Coronary artery (tissue), 2 donors: ENCODE data around the gene EPHB2.

Experiments
- DNase-seq: peaks from one replicate; pipeline ENCODE4 v3.0.0-alpha.2; 2017; ENCODE audit warnings: low spot score
- H3K27ac ChIP-seq, 2 donors: fragments of 200-600 bp; sonication (generic); one replicate each; pipeline ENCODE4 v1.5.1; 2016 to 2019
- H3K4me3 ChIP-seq: fragments of 200-600 bp; sonication (generic); 2 replicates; pipeline ENCODE4 v1.5.1; 2016; ENCODE audit warnings: mild to moderate bottlenecking, moderate library complexity
- TF ChIP-seq, protein P1 (sequence below): fragments of 200-600 bp; sonication (generic); IDR thresholded peaks from one replicate; pipeline ENCODE4 v1.5.1; 2019; ENCODE audit warnings: antibody characterized with exemption

Gene EPHB2

DNA sequence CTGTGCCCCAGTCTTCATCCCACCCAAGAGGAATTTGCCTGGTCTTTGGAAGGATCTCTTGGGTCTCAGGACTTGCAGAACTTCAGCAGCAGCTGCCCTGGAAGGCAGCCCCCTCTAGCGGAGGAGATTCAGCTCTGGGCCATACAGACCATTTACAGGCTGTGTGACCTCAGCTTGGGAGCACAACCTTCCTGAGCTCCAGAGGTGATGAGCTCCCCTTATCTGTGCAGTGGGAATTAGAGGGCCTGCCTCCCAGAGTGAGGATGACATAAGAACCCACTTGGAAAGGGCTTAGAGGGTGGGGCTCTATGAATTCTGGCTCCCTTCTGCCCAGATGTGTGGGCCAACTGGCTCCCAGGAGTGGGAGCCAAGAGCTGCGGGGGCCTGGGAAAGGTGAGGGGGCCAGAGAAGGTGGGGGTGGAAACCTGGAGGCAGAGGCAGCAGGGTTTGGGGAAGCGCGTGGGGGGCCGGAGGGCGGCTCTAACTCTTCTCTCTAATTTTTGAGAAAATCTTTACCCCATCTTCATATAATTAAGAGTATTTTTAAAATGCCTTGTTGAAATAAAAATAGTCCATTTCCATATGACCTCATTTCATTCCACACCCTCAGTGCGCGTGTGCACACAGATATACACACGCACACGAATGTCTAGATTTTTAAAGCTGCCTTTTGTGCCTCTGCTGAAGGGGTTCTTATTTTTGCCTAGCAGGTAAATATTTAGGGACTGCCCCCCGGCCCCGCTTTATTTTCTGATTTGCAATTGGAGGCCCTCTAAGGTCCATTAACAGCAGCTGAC, 21.5 kb downstream of the EPHB2 start:
- no peak for DNase-seq
- no peak overlapping the region for H3K27ac ChIP-seq
- H3K4me3 ChIP-seq: no peak overlapping the region
- TF ChIP-seq, protein P1, sequence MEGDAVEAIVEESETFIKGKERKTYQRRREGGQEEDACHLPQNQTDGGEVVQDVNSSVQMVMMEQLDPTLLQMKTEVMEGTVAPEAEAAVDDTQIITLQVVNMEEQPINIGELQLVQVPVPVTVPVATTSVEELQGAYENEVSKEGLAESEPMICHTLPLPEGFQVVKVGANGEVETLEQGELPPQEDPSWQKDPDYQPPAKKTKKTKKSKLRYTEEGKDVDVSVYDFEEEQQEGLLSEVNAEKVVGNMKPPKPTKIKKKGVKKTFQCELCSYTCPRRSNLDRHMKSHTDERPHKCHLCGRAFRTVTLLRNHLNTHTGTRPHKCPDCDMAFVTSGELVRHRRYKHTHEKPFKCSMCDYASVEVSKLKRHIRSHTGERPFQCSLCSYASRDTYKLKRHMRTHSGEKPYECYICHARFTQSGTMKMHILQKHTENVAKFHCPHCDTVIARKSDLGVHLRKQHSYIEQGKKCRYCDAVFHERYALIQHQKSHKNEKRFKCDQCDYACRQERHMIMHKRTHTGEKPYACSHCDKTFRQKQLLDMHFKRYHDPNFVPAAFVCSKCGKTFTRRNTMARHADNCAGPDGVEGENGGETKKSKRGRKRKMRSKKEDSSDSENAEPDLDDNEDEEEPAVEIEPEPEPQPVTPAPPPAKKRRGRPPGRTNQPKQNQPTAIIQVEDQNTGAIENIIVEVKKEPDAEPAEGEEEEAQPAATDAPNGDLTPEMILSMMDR: no peak

DNA sequence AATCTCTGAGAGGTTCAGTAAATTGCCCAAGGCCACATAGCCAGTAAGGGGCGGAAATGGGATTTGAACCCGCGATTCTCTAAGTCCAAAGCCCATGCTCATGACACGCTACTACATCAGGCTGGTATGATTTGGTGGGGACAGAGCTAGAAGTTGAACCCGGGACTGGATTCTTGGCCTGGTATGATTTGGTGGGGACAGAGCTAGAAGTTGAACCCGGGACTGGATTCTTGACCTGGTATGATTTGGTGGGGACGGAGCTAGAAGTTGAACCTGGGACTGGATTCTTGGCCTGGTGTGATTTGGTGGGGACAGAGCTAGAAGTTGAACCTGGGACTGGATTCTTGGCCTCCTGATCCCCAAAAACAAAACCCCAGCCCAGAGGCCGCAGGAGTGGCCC, 23.0 kb downstream of the EPHB2 start:
- DNase-seq: no peak
- Histone ChIP-seq H3K4me3 (no peak overlapping the region), H3K27ac (no peak overlapping the region)
- TF ChIP-seq, protein P1: no peak

DNA sequence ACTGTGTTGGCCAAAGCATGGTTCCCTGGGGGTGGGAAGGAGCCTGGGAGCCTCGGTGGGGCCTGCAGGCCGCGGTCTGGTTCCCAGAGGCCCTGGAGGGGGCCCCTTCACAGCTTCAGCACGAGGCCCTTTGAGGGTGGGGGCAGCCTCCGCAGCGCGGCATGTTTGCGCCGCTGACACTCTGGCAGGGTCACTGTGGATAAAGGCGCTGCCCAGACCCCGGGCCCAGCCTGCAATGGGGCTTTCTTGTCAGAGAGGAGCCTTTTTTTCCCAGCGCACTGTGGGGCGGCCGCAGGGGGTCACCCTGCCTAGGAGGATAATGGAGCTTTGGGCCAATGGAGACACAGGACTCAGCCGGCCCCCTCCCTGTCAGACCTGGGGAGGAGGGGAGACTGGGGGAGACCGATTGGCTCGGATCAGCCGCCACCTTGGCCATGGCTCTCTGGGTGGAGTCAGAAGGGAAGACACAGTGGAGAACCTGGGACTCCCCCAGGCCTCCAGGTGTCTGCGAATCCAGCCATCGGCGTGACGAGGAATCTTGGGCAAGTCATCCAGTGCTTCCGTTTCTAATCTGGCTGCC, 26.0 kb downstream of the EPHB2 start:
- TF ChIP-seq, protein P1: no peak
- H3K4me3 ChIP-seq: no peak overlapping the region
- DNase-seq: no peak
- H3K27ac ChIP-seq: no peak overlapping the region

DNA sequence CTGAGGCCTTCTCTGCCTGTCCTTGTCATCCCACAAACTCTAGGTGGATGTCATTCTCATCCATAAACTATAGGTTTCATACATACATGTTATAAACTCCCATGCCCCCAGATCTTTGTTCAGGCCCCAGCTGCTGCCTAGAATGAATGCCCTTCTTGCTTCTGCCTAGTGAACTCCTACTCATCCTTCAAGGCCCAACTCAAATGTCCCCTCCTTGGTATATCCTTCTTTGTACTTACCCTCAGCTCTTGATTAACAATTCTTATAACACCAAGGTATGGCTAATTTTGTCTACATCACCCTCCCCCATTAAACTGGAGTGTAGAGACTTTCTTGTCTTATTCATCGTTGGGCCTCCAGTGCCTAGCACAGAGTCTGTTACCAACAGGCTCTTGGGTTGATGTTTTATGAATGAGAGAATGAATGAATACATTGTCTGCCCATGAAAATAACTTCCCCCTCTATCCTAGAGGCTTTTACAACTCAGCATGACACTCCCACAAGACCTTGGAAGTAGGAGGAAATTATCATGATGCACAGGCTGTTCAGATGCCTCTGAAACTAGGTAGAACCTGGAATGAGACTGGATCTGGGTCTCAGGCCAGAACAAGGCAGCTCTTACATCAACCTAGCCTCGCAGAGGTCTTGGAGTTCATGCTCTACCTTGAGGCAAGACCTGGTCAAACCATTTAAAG, 26.9 kb downstream of the EPHB2 start:
- Histone ChIP-seq H3K4me3 (no peak overlapping the region), H3K27ac (no peak overlapping the region)
- DNase-seq: no peak
- TF ChIP-seq, protein P1: no peak

DNA sequence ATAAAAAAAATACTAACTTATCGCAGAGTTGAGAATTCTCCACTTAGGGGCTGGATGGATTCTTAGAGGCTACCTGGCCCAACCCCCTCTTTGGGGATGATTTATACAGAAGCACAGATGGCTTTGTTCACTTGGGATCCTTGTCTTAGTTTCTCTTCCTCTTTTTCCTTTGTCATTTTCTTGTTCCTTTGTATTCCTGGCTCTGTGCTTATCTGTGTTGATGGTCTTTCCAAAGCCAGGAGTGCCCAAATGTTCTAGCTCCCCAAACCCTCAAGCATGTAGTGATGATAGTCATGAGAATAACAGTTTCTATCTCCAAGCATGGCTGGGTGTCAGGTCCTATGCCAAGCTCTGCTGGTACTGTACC, 27.4 kb downstream of the EPHB2 start:
- H3K4me3 ChIP-seq: no peak overlapping the region
- no peak overlapping the region for H3K27ac ChIP-seq
- TF ChIP-seq, protein P1: no peak

DNA sequence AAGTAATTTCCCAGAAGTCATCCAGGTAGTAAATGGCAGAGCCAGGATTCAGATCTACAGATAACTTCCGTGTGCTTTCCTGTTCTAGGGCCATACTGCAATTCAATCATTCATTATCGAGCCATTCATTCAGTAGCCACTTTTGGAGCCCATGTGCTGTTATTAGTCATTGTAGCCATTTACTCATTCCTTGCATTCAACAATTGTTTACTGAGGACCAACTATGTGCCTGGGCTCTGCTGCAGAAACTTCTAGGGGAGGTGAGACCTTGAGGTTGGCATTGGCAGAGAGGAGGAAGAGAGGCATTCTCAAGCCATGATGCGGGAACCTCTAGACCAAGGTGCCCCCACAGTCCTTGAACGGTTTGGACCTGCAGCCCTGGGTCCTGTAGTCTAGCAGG, 27.9 kb downstream of the EPHB2 start:
- TF ChIP-seq, protein P1: no peak
- Histone ChIP-seq H3K27ac (no peak overlapping the region), H3K4me3 (no peak overlapping the region)
- no peak for DNase-seq

More for the DNA sequence above, 27.4 kb downstream of the EPHB2 start:
- DNase-seq: no peak
